ENCODE results near the gene C10orf105. TPM values are rescaled to one million over a fixed set of nuclear protein-coding genes. Genes with fewer than 3 reads are reported as not detected.

C10orf105 gene
- total RNA-seq, 2 donors from 2014 or later, result 0.13 to 0.33 TPM

DNA sequence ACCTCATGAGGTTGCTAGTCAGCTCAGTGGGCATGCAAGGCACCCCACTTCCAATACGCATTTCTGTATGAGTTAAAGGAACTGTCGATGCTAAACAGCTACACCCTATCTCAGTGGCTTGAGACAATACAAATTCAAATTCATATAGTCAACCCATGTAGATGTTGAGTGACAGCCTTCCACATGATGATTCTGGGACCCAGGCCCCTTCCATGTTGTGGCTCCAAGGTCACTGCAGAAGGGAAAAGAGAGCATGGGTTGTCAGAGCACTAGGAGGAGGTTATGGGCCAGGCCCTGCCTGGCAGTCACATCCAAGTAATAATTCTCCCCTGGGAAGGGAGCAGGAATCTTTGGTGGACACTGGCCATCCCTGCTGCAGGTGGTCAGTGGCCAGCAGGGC, 28.2 kb downstream of the C10orf105 start:
- H3K9me3 Mint-ChIP-seq, result peaks cover 8% of the 10 kb centered on the region
- H3K9me3 ChIP-seq (ENCODE audit: control insufficient read depth, low read length), result no peaks in the 10 kb centered on the region
- peaks cover 7% of the 10 kb centered on the region for H3K4me1 Mint-ChIP-seq
- H3K27me3 Mint-ChIP-seq (ENCODE audit: insufficient read depth), result no peaks in the 10 kb centered on the region
- H3K9ac ChIP-seq (ENCODE audit: extremely low read depth, low read length, poor library complexity, severe bottlenecking), result no peak overlapping the region
- WGBS, 2 experiments (ENCODE audit: insufficient coverage in 1 of 2, insufficient read length in 1 of 2), result 92 to 100% methylated on average over 2 of the region's 2 CpGs
- no peak overlapping the region for H3K27ac Mint-ChIP-seq
- H3K36me3 Mint-ChIP-seq (ENCODE audit: low read depth), result peaks cover 4% of the 10 kb centered on the region
- no peak overlapping the region for H3K27ac ChIP-seq (ENCODE audit: low read depth, low read length)
- H3K36me3 ChIP-seq (ENCODE audit: control insufficient read depth, insufficient read depth, low read length), result no peaks in the 10 kb centered on the region
- H3K4me3 Mint-ChIP-seq, result no peak overlapping the region
- DNase-seq, result no peak
- TF ChIP-seq, protein P1, sequence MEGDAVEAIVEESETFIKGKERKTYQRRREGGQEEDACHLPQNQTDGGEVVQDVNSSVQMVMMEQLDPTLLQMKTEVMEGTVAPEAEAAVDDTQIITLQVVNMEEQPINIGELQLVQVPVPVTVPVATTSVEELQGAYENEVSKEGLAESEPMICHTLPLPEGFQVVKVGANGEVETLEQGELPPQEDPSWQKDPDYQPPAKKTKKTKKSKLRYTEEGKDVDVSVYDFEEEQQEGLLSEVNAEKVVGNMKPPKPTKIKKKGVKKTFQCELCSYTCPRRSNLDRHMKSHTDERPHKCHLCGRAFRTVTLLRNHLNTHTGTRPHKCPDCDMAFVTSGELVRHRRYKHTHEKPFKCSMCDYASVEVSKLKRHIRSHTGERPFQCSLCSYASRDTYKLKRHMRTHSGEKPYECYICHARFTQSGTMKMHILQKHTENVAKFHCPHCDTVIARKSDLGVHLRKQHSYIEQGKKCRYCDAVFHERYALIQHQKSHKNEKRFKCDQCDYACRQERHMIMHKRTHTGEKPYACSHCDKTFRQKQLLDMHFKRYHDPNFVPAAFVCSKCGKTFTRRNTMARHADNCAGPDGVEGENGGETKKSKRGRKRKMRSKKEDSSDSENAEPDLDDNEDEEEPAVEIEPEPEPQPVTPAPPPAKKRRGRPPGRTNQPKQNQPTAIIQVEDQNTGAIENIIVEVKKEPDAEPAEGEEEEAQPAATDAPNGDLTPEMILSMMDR (conservative IDR thresholded peaks at IDR 0.05), result no peak
- no peak overlapping the region for H3K4me3 ChIP-seq (ENCODE audit: low read length)
- H3K4me1 ChIP-seq (ENCODE audit: control insufficient read depth, insufficient read depth, low read length), result no peaks in the 10 kb centered on the region
- no peaks in the 10 kb centered on the region for H3K27me3 ChIP-seq (ENCODE audit: control insufficient read depth, insufficient read depth, low read length, poor library complexity, severe bottlenecking)

DNA sequence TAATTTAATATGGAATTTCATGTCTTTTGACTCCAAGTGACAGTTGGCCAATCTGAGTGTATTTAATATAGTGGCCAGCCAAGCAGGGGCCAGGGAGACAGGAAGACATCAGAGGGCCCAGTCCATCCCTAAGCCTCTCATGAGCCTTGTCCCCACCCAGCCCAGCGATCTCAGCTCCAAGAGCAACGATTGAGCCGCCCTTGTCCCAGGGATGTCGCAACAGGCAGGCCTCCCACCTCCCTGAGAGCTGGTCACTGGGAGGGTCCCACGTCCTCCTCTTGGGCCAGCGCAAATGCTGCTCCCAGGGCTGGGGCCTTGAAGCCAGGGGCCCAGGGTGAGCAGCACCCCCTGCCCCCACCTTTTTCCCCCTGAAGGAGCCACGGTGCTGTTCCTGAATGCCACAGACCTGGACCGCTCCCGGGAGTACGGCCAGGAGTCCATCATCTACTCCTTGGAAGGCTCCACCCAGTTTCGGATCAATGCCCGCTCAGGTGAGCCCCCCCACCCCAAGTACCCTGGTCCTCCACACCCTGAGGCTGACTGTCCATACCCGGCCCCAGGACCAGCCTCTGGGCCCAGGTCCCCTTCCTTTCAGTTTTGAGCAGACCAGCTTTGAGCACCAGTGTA, 29.4 kb downstream of the C10orf105 start:
- DNase-seq, result no peak
- TF ChIP-seq, protein P1 (conservative IDR thresholded peaks at IDR 0.05), result no peak
- peaks cover 8% of the 10 kb centered on the region for H3K9me3 Mint-ChIP-seq
- H3K27me3 Mint-ChIP-seq (ENCODE audit: insufficient read depth), result no peaks in the 10 kb centered on the region
- H3K36me3 Mint-ChIP-seq (ENCODE audit: low read depth), result peaks cover 4% of the 10 kb centered on the region
- no peak overlapping the region for H3K4me3 ChIP-seq (ENCODE audit: low read length)
- H3K4me1 Mint-ChIP-seq, result peaks cover 17% of the 10 kb centered on the region
- H3K36me3 ChIP-seq (ENCODE audit: control insufficient read depth, insufficient read depth, low read length), result no peaks in the 10 kb centered on the region
- no peak overlapping the region for H3K4me3 Mint-ChIP-seq
- no peaks in the 10 kb centered on the region for H3K9me3 ChIP-seq (ENCODE audit: control insufficient read depth, low read length)
- no peak overlapping the region for H3K27ac ChIP-seq (ENCODE audit: low read depth, low read length)
- no peaks in the 10 kb centered on the region for H3K27me3 ChIP-seq (ENCODE audit: control insufficient read depth, insufficient read depth, low read length, poor library complexity, severe bottlenecking)
- H3K9ac ChIP-seq (ENCODE audit: extremely low read depth, low read length, poor library complexity, severe bottlenecking), result no peak overlapping the region
- 92 to 95% methylated on average over 8 to 13 of the region's 13 CpGs for WGBS, 2 experiments (ENCODE audit: insufficient coverage in 1 of 2, insufficient read length in 1 of 2)
- H3K4me1 ChIP-seq (ENCODE audit: control insufficient read depth, insufficient read depth, low read length), result peaks cover 4% of the 10 kb centered on the region
- no peak overlapping the region for H3K27ac Mint-ChIP-seq

DNA sequence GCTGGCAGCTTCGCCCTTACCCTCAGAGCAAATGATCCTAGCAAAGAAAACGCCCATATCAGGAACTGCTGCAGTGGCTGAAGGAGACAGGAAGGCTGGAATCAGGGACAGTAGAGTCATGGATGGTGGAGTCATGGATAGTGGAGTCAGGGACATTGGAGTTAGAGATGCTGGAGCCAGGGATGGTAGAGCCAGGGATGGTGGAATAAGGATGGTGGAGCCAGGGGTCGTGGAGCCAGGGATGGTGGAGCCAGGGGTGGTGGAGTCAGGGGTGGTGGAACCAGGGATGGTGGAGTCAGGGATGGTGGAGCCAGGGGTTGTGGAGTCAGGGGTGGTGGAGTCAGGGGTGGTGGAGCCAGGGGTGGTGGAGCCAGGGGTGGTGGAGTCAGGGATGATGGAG, 31.3 kb downstream of the C10orf105 start:
- H3K4me1 ChIP-seq (ENCODE audit: control insufficient read depth, insufficient read depth, low read length), result peaks cover 4% of the 10 kb centered on the region
- DNase-seq, result no peak
- no peaks in the 10 kb centered on the region for H3K36me3 ChIP-seq (ENCODE audit: control insufficient read depth, insufficient read depth, low read length)
- TF ChIP-seq, protein P1 (conservative IDR thresholded peaks at IDR 0.05), result no peak
- H3K4me3 Mint-ChIP-seq, result no peak overlapping the region
- peaks cover 16% of the 10 kb centered on the region for H3K4me1 Mint-ChIP-seq
- H3K9me3 Mint-ChIP-seq, result peaks cover 8% of the 10 kb centered on the region
- H3K9ac ChIP-seq (ENCODE audit: extremely low read depth, low read length, poor library complexity, severe bottlenecking), result no peak overlapping the region
- H3K27ac Mint-ChIP-seq, result no peak overlapping the region
- H3K27me3 Mint-ChIP-seq (ENCODE audit: insufficient read depth), result no peaks in the 10 kb centered on the region
- H3K27me3 ChIP-seq (ENCODE audit: control insufficient read depth, insufficient read depth, low read length, poor library complexity, severe bottlenecking), result no peaks in the 10 kb centered on the region
- no peak overlapping the region for H3K27ac ChIP-seq (ENCODE audit: low read depth, low read length)
- peaks cover 4% of the 10 kb centered on the region for H3K36me3 Mint-ChIP-seq (ENCODE audit: low read depth)
- H3K9me3 ChIP-seq (ENCODE audit: control insufficient read depth, low read length), result no peaks in the 10 kb centered on the region
- H3K4me3 ChIP-seq (ENCODE audit: low read length), result no peak overlapping the region
- 89 to 92% methylated on average over 2 to 3 of the region's 3 CpGs for WGBS, 2 experiments (ENCODE audit: insufficient coverage in 1 of 2, insufficient read length in 1 of 2)
